H9 (cell line): ENCODE measurements around the gene DTNB. TPM values are rescaled to one million over a fixed set of nuclear protein-coding genes. Genes with fewer than 3 reads are reported as not detected.
"Not testable (repeated sequence)": the region's sequence is repeated elsewhere in the genome, so short reads cannot be mapped to it uniquely, and the experiment has no call there.

Source experiments
- DNase-seq: peaks from one replicate; pipeline ENCODE4 v3.0.0-alpha.2; 2017
- H2AFZ ChIP-seq: one replicate; pipeline ENCODE4 v1.6.1; 2013; ENCODE audit warnings: mild to moderate bottlenecking, low read length, control low read depth, moderate library complexity
- H2AK5ac ChIP-seq: 2 replicates; pipeline ENCODE4 v1.6.1; 2013; ENCODE audit warnings: low read length, control low read depth, mixed read lengths; ENCODE audit not compliant: insufficient read length
- H2BK120ac ChIP-seq: one replicate; pipeline ENCODE4 v1.6.1; 2013; ENCODE audit warnings: low read depth, mild to moderate bottlenecking, low read length, control low read depth, inconsistent platforms; ENCODE audit not compliant: poor library complexity, severe bottlenecking
- H2BK12ac ChIP-seq: 2 replicates; pipeline ENCODE4 v1.6.1; 2013; ENCODE audit warnings: low read length, control low read depth, mixed read lengths, low read depth; ENCODE audit not compliant: insufficient read length
- H2BK15ac ChIP-seq: 2 replicates; pipeline ENCODE4 v1.6.1; 2013; ENCODE audit warnings: low read depth, low read length, control low read depth
- H2BK20ac ChIP-seq: one replicate; pipeline ENCODE4 v1.6.1; 2013; ENCODE audit warnings: low read depth, mild to moderate bottlenecking, low read length, control low read depth, inconsistent platforms; ENCODE audit not compliant: poor library complexity, severe bottlenecking
- H2BK5ac ChIP-seq: 2 replicates; pipeline ENCODE4 v1.6.1; 2013; ENCODE audit warnings: low read length, control low read depth, mixed read lengths; ENCODE audit not compliant: insufficient read length
- H3K14ac ChIP-seq: 2 replicates; pipeline ENCODE4 v1.6.1; 2013; ENCODE audit warnings: low read length, control low read depth; ENCODE audit not compliant: insufficient read depth
- H3K18ac ChIP-seq: 2 replicates; pipeline ENCODE4 v1.6.1; 2013; ENCODE audit warnings: low read depth, mild to moderate bottlenecking, mixed read lengths, low read length, control low read depth; ENCODE audit not compliant: insufficient read length
- H3K23ac ChIP-seq: 2 replicates; pipeline ENCODE4 v1.6.1; 2013; ENCODE audit warnings: low read length, control low read depth, mixed read lengths, low read depth; ENCODE audit not compliant: insufficient read length
- H3K23me2 ChIP-seq: 2 replicates; pipeline ENCODE4 v1.6.1; 2013; ENCODE audit warnings: low read depth, mild to moderate bottlenecking, mixed read lengths, low read length, control low read depth; ENCODE audit not compliant: insufficient read length, poor library complexity, severe bottlenecking
- H3K27ac ChIP-seq: 2 replicates; pipeline ENCODE4 v1.5.1; 2013; ENCODE audit warnings: low read length, control low read depth, mixed read lengths, low read depth; ENCODE audit not compliant: insufficient read length
- H3K27me3 ChIP-seq: 2 replicates; pipeline ENCODE4 v1.6.1; 2013; ENCODE audit warnings: low read length, control low read depth, inconsistent platforms; ENCODE audit not compliant: insufficient read depth
- H3K4ac ChIP-seq: 2 replicates; pipeline ENCODE4 v1.6.1; 2013; ENCODE audit warnings: low read depth, mild to moderate bottlenecking, control low read depth, inconsistent platforms, low read length, moderate library complexity
- H3K4me1 ChIP-seq: 2 replicates; pipeline ENCODE4 v1.6.1; 2013; ENCODE audit warnings: low read length, control low read depth, inconsistent platforms; ENCODE audit not compliant: insufficient read depth
- H3K4me2 ChIP-seq: 2 replicates; pipeline ENCODE4 v1.6.1; 2013; ENCODE audit warnings: low read length, control low read depth, mixed read lengths; ENCODE audit not compliant: insufficient read length, insufficient read depth
- H3K56ac ChIP-seq: 2 replicates; pipeline ENCODE4 v1.6.1; 2013; ENCODE audit warnings: low read depth, mild to moderate bottlenecking, mixed read lengths, low read length, control low read depth; ENCODE audit not compliant: insufficient read length
- H3K79me1 ChIP-seq: 2 replicates; pipeline ENCODE4 v1.6.1; 2013; ENCODE audit warnings: low read depth, mild to moderate bottlenecking, moderate library complexity, low read length, control low read depth, inconsistent platforms; ENCODE audit not compliant: insufficient read depth, poor library complexity, severe bottlenecking
- H3K79me2 ChIP-seq: 2 replicates; pipeline ENCODE4 v1.6.1; 2013; ENCODE audit warnings: low read length, control low read depth, inconsistent platforms; ENCODE audit not compliant: insufficient read depth
- H3K9ac ChIP-seq: 2 replicates; pipeline ENCODE4 v1.6.1; 2013; ENCODE audit warnings: low read length, control low read depth, mixed read lengths; ENCODE audit not compliant: insufficient read length; ENCODE audit errors: extremely low read depth
- H3K9me3 ChIP-seq: one replicate; pipeline ENCODE4 v1.6.1; 2013; ENCODE audit warnings: low read depth, low read length, inconsistent platforms; ENCODE audit not compliant: control insufficient read depth
- H3T11ph ChIP-seq: one replicate; pipeline ENCODE4 v1.6.1; 2013; ENCODE audit warnings: mild to moderate bottlenecking, low read length, control low read depth, inconsistent platforms
- H4K20me1 ChIP-seq: one replicate; pipeline ENCODE4 v1.6.1; 2013; ENCODE audit not compliant: control insufficient read depth, insufficient read length, insufficient read depth
- H4K5ac ChIP-seq: 2 replicates; pipeline ENCODE4 v1.6.1; 2013; ENCODE audit warnings: low read depth, mild to moderate bottlenecking, mixed read lengths, low read length, control low read depth; ENCODE audit not compliant: insufficient read length
- H4K8ac ChIP-seq: replicated peaks from 2 replicates; pipeline ENCODE4 v1.6.1; 2013; ENCODE audit warnings: low read length, control low read depth, mixed read lengths, low read depth; ENCODE audit not compliant: insufficient read length
- H4K91ac ChIP-seq: 2 replicates; pipeline ENCODE4 v1.6.1; 2013; ENCODE audit warnings: low read depth, mild to moderate bottlenecking, moderate library complexity, mixed read lengths, low read length, control low read depth; ENCODE audit not compliant: insufficient read length
- H3K27ac Mint-ChIP-seq, 3 experiments: 2 replicates in 2 of 3; 3 replicates in 1 of 3; pipeline ENCODE4 v1.8.0; 2020 to 2021; ENCODE audit warnings: mixed read lengths in 3 of 3, mild to moderate bottlenecking in 1 of 3, moderate library complexity in 1 of 3
- H3K27me3 Mint-ChIP-seq: 2 replicates; pipeline ENCODE4 v1.8.0; 2021; ENCODE audit warnings: low read depth, mild to moderate bottlenecking, moderate library complexity, mixed read lengths
- H3K36me3 Mint-ChIP-seq, 3 experiments: 2 replicates in 2 of 3; 3 replicates in 1 of 3; pipeline ENCODE4 v1.8.0; 2020 to 2021; ENCODE audit warnings: low read depth in 3 of 3, mixed read lengths in 3 of 3; ENCODE audit not compliant: insufficient read depth in 1 of 3
- H3K4me1 Mint-ChIP-seq, 2 experiments: 2 replicates each; pipeline ENCODE4 v1.8.0; 2020; ENCODE audit warnings: mixed read lengths in 2 of 2
- H3K4me3 Mint-ChIP-seq, 2 experiments: 2 replicates in 1 of 2; 3 replicates in 1 of 2; pipeline ENCODE4 v1.8.0; 2020 to 2021; ENCODE audit warnings: mild to moderate bottlenecking in 2 of 2, mixed read lengths in 2 of 2, moderate library complexity in 1 of 2
- H3K9me3 Mint-ChIP-seq, 2 experiments: 2 replicates in 1 of 2; 3 replicates in 1 of 2; pipeline ENCODE4 v1.8.0; 2020; ENCODE audit warnings: mild to moderate bottlenecking in 2 of 2, mixed read lengths in 2 of 2, moderate library complexity in 1 of 2
- WGBS: extraction: QIAGEN DNeasy Blood & Tissue Kit; methylation state at CpG from one replicate; pipeline ENCODE4 v1.1.7; 2013; ENCODE audit warnings: missing lambda C conversion rate, low lambda C conversion rate, mixed read lengths; ENCODE audit not compliant: insufficient read length; ENCODE audit errors: extremely low coverage; 5-methylcytosine and 5-hydroxymethylcytosine counted together
- total RNA-seq: library from RNA; stranded (reverse); gene quantifications from 2 replicates; pipeline ENCODE4 v1.2.1, GENCODE V29; 2021

DTNB gene
- total RNA-seq, 1 experiment from 2014 or later, result 26.7 TPM

GRCh38 chr2:25534937-25535336 is 138.4 kb downstream of the DTNB start:
- H3K4me1 Mint-ChIP-seq, H3K14ac ChIP-seq, H3K27ac Mint-ChIP-seq, H2BK120ac ChIP-seq, H2BK12ac ChIP-seq, H2AFZ ChIP-seq, H3K56ac ChIP-seq, DNase-seq, H3K9ac ChIP-seq, H4K20me1 ChIP-seq, H3T11ph ChIP-seq, H2BK15ac ChIP-seq, H4K5ac ChIP-seq, H3K9me3 ChIP-seq, H4K91ac ChIP-seq, H2BK20ac ChIP-seq, H3K4ac ChIP-seq, H3K23ac ChIP-seq, H3K79me1 ChIP-seq, H3K18ac ChIP-seq, H3K4me3 Mint-ChIP-seq, H4K8ac ChIP-seq, H3K23me2 ChIP-seq, H3K79me2 ChIP-seq, H3K4me2 ChIP-seq, H2AK5ac ChIP-seq, H3K4me1 ChIP-seq, H3K27me3 Mint-ChIP-seq, H2BK5ac ChIP-seq, H3K27ac ChIP-seq, H3K27me3 ChIP-seq: not testable (repeated sequence)
- no CpG with 5 or more reads among the region's 22 CpGs for WGBS
- peaks cover 20 to 31% (median 28%) of the 10 kb centered on the region in 3 experiments for H3K36me3 Mint-ChIP-seq
- peaks cover 19 to 28% of the 10 kb centered on the region in 2 experiments; a peak in 4 of 5 replicates for H3K9me3 Mint-ChIP-seq
